H9 (cell line): Measurements from ENCODE around the gene TUNAR. TPM values are rescaled to one million over a fixed set of nuclear protein-coding genes. Genes with fewer than 3 reads are reported as not detected.

Source experiments
- DNase-seq: peaks from one replicate; pipeline ENCODE4 v3.0.0-alpha.2; 2017
- H2AFZ ChIP-seq: one replicate; pipeline ENCODE4 v1.6.1; 2013; ENCODE audit warnings: mild to moderate bottlenecking, low read length, control low read depth, moderate library complexity
- H2AK5ac ChIP-seq: 2 replicates; pipeline ENCODE4 v1.6.1; 2013; ENCODE audit warnings: low read length, control low read depth, mixed read lengths; ENCODE audit not compliant: insufficient read length
- H2BK120ac ChIP-seq: one replicate; pipeline ENCODE4 v1.6.1; 2013; ENCODE audit warnings: low read depth, mild to moderate bottlenecking, low read length, control low read depth, inconsistent platforms; ENCODE audit not compliant: poor library complexity, severe bottlenecking
- H2BK12ac ChIP-seq: 2 replicates; pipeline ENCODE4 v1.6.1; 2013; ENCODE audit warnings: low read length, control low read depth, mixed read lengths, low read depth; ENCODE audit not compliant: insufficient read length
- H2BK15ac ChIP-seq: 2 replicates; pipeline ENCODE4 v1.6.1; 2013; ENCODE audit warnings: low read depth, low read length, control low read depth
- H2BK20ac ChIP-seq: one replicate; pipeline ENCODE4 v1.6.1; 2013; ENCODE audit warnings: low read depth, mild to moderate bottlenecking, low read length, control low read depth, inconsistent platforms; ENCODE audit not compliant: poor library complexity, severe bottlenecking
- H2BK5ac ChIP-seq: 2 replicates; pipeline ENCODE4 v1.6.1; 2013; ENCODE audit warnings: low read length, control low read depth, mixed read lengths; ENCODE audit not compliant: insufficient read length
- H3K14ac ChIP-seq: 2 replicates; pipeline ENCODE4 v1.6.1; 2013; ENCODE audit warnings: low read length, control low read depth; ENCODE audit not compliant: insufficient read depth
- H3K18ac ChIP-seq: 2 replicates; pipeline ENCODE4 v1.6.1; 2013; ENCODE audit warnings: low read depth, mild to moderate bottlenecking, mixed read lengths, low read length, control low read depth; ENCODE audit not compliant: insufficient read length
- H3K23ac ChIP-seq: 2 replicates; pipeline ENCODE4 v1.6.1; 2013; ENCODE audit warnings: low read length, control low read depth, mixed read lengths, low read depth; ENCODE audit not compliant: insufficient read length
- H3K23me2 ChIP-seq: 2 replicates; pipeline ENCODE4 v1.6.1; 2013; ENCODE audit warnings: low read depth, mild to moderate bottlenecking, mixed read lengths, low read length, control low read depth; ENCODE audit not compliant: insufficient read length, poor library complexity, severe bottlenecking
- H3K27ac ChIP-seq: 2 replicates; pipeline ENCODE4 v1.5.1; 2013; ENCODE audit warnings: low read length, control low read depth, mixed read lengths, low read depth; ENCODE audit not compliant: insufficient read length
- H3K27me3 ChIP-seq: 2 replicates; pipeline ENCODE4 v1.6.1; 2013; ENCODE audit warnings: low read length, control low read depth, inconsistent platforms; ENCODE audit not compliant: insufficient read depth
- H3K4ac ChIP-seq: 2 replicates; pipeline ENCODE4 v1.6.1; 2013; ENCODE audit warnings: low read depth, mild to moderate bottlenecking, control low read depth, inconsistent platforms, low read length, moderate library complexity
- H3K4me1 ChIP-seq: 2 replicates; pipeline ENCODE4 v1.6.1; 2013; ENCODE audit warnings: low read length, control low read depth, inconsistent platforms; ENCODE audit not compliant: insufficient read depth
- H3K4me2 ChIP-seq: 2 replicates; pipeline ENCODE4 v1.6.1; 2013; ENCODE audit warnings: low read length, control low read depth, mixed read lengths; ENCODE audit not compliant: insufficient read length, insufficient read depth
- H3K56ac ChIP-seq: 2 replicates; pipeline ENCODE4 v1.6.1; 2013; ENCODE audit warnings: low read depth, mild to moderate bottlenecking, mixed read lengths, low read length, control low read depth; ENCODE audit not compliant: insufficient read length
- H3K79me1 ChIP-seq: 2 replicates; pipeline ENCODE4 v1.6.1; 2013; ENCODE audit warnings: low read depth, mild to moderate bottlenecking, moderate library complexity, low read length, control low read depth, inconsistent platforms; ENCODE audit not compliant: insufficient read depth, poor library complexity, severe bottlenecking
- H3K79me2 ChIP-seq: 2 replicates; pipeline ENCODE4 v1.6.1; 2013; ENCODE audit warnings: low read length, control low read depth, inconsistent platforms; ENCODE audit not compliant: insufficient read depth
- H3K9ac ChIP-seq: 2 replicates; pipeline ENCODE4 v1.6.1; 2013; ENCODE audit warnings: low read length, control low read depth, mixed read lengths; ENCODE audit not compliant: insufficient read length; ENCODE audit errors: extremely low read depth
- H3K9me3 ChIP-seq: one replicate; pipeline ENCODE4 v1.6.1; 2013; ENCODE audit warnings: low read depth, low read length, inconsistent platforms; ENCODE audit not compliant: control insufficient read depth
- H3T11ph ChIP-seq: one replicate; pipeline ENCODE4 v1.6.1; 2013; ENCODE audit warnings: mild to moderate bottlenecking, low read length, control low read depth, inconsistent platforms
- H4K20me1 ChIP-seq: one replicate; pipeline ENCODE4 v1.6.1; 2013; ENCODE audit not compliant: control insufficient read depth, insufficient read length, insufficient read depth
- H4K5ac ChIP-seq: 2 replicates; pipeline ENCODE4 v1.6.1; 2013; ENCODE audit warnings: low read depth, mild to moderate bottlenecking, mixed read lengths, low read length, control low read depth; ENCODE audit not compliant: insufficient read length
- H4K8ac ChIP-seq: replicated peaks from 2 replicates; pipeline ENCODE4 v1.6.1; 2013; ENCODE audit warnings: low read length, control low read depth, mixed read lengths, low read depth; ENCODE audit not compliant: insufficient read length
- H4K91ac ChIP-seq: 2 replicates; pipeline ENCODE4 v1.6.1; 2013; ENCODE audit warnings: low read depth, mild to moderate bottlenecking, moderate library complexity, mixed read lengths, low read length, control low read depth; ENCODE audit not compliant: insufficient read length
- H3K27ac Mint-ChIP-seq, 3 experiments: 2 replicates in 2 of 3; 3 replicates in 1 of 3; pipeline ENCODE4 v1.8.0; 2020 to 2021; ENCODE audit warnings: mixed read lengths in 3 of 3, mild to moderate bottlenecking in 1 of 3, moderate library complexity in 1 of 3
- H3K27me3 Mint-ChIP-seq: 2 replicates; pipeline ENCODE4 v1.8.0; 2021; ENCODE audit warnings: low read depth, mild to moderate bottlenecking, moderate library complexity, mixed read lengths
- H3K36me3 Mint-ChIP-seq, 3 experiments: 2 replicates in 2 of 3; 3 replicates in 1 of 3; pipeline ENCODE4 v1.8.0; 2020 to 2021; ENCODE audit warnings: low read depth in 3 of 3, mixed read lengths in 3 of 3; ENCODE audit not compliant: insufficient read depth in 1 of 3
- H3K4me1 Mint-ChIP-seq, 2 experiments: 2 replicates each; pipeline ENCODE4 v1.8.0; 2020; ENCODE audit warnings: mixed read lengths in 2 of 2
- H3K4me3 Mint-ChIP-seq, 2 experiments: 2 replicates in 1 of 2; 3 replicates in 1 of 2; pipeline ENCODE4 v1.8.0; 2020 to 2021; ENCODE audit warnings: mild to moderate bottlenecking in 2 of 2, mixed read lengths in 2 of 2, moderate library complexity in 1 of 2
- H3K9me3 Mint-ChIP-seq, 2 experiments: 2 replicates in 1 of 2; 3 replicates in 1 of 2; pipeline ENCODE4 v1.8.0; 2020; ENCODE audit warnings: mild to moderate bottlenecking in 2 of 2, mixed read lengths in 2 of 2, moderate library complexity in 1 of 2
- CTCF ChIP-seq: fragments of 200-600 bp; sonication (generic); conservative IDR thresholded peaks from 3 replicates; pipeline ENCODE4 v1.8.0; 2021; ENCODE audit warnings: antibody characterized with exemption, mild to moderate bottlenecking
- total RNA-seq: library from RNA; stranded (reverse); gene quantifications from 2 replicates; pipeline ENCODE4 v1.2.1, GENCODE V29; 2021

The TUNAR gene
- total RNA-seq, 1 experiment from 2014 or later = 26.2 TPM

- Mint-ChIP-seq H3K27ac (no peak overlapping the region), H3K9me3 (no peaks in the 10 kb centered on the region), H3K27me3 (no peaks in the 10 kb centered on the region; the same call in 1 of the 2 replicates), H3K4me1 (peaks cover 19 to 21% of the 10 kb centered on the region in 2 experiments), H3K4me3 (no peak overlapping the region), H3K36me3 (no peaks in the 10 kb centered on the region; a peak in 1 of 7 replicates)
- no peak overlapping the region for H3K14ac ChIP-seq
- no peaks in the 10 kb centered on the region for H3K4me1 ChIP-seq
- H2AFZ ChIP-seq = no peak overlapping the region
- H4K20me1 ChIP-seq = no peaks in the 10 kb centered on the region
- H4K8ac ChIP-seq = no peak overlapping the region
- H3K56ac ChIP-seq = no peak overlapping the region
- TF ChIP-seq CTCF = no peak
- H2AK5ac ChIP-seq = no peak overlapping the region
- no peak overlapping the region for H3T11ph ChIP-seq
- no peak overlapping the region for H2BK15ac ChIP-seq
- no peak overlapping the region for H3K4ac ChIP-seq
- H3K9ac ChIP-seq = no peak overlapping the region
- no peak overlapping the region for H3K23ac ChIP-seq
- no peak overlapping the region for H3K4me2 ChIP-seq
- no peak overlapping the region for H3K27ac ChIP-seq
- no peak overlapping the region for H3K18ac ChIP-seq
- no peak overlapping the region for H2BK5ac ChIP-seq
- no peaks in the 10 kb centered on the region for H3K79me2 ChIP-seq
- H3K79me1 ChIP-seq = no peaks in the 10 kb centered on the region
- DNase-seq = no peak
- H2BK20ac ChIP-seq = no peak overlapping the region
- no peaks in the 10 kb centered on the region for H3K27me3 ChIP-seq
- H2BK12ac ChIP-seq = no peak overlapping the region
- no peak overlapping the region for H2BK120ac ChIP-seq
- no peaks in the 10 kb centered on the region for H3K23me2 ChIP-seq
- H4K5ac ChIP-seq = no peak overlapping the region
- H4K91ac ChIP-seq = no peak overlapping the region
- no peaks in the 10 kb centered on the region for H3K9me3 ChIP-seq
Measured at GRCh38 chr14:95931384-95931783, 54.8 kb downstream of the TUNAR start.
